ENCODE results near the gene HS3ST6.

Gene HS3ST6

DNA sequence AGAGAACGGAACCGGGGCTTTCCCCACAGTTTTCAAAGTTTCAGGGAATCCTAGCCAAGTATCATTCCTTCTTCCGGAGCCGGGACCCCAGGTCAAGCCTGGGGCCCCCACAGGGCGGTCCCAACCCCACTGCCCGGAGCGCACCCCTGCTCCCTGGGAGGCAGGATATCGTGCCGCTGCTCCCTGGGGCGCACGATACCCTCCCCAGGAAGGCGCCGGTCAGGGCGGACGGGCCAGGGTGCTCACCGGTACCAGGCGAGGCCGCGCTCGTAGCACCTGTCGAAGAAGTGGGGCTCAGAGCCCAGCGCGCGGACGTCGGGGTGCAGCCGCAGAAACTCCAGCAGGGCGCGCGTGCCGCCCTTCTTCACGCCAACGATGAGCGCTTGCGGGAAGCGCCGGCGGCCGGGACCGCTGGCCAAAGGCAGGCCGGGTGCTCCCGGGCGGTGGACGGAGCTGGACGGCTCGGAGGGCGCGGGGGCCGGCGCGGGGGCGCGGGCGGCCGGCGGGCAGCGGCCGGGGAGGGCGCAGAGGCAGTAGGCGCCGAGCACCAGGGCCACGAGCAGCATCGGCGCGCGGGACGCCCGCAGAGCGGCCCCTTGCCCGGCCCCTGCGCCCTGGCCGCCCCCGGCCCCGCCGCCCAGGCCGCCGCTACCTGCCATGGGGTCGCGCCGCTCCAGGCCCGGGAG lies 407 bp downstream of the HS3ST6 start:
- H3K27ac ChIP-seq (replicated peaks): no peak overlapping the region
- DNase-seq (ENCODE audit: low read depth in 1 of 2, low spot score in 1 of 2): no peak
- peaks cover 55% of the 10 kb centered on the region for H3K27me3 ChIP-seq (ENCODE audit: insufficient read depth, poor library complexity, severe bottlenecking)
- TF ChIP-seq POLR2AphosphoS5 (IDR thresholded peaks at IDR 0.05; ENCODE audit: low read depth) (no peak), GABPA (IDR thresholded peaks at IDR 0.05; ENCODE audit: low read depth) (no peak), SPI1 (IDR thresholded peaks at IDR 0.05; ENCODE audit: borderline replicate concordance, low read depth) (no peak)
- TF ChIP-seq, protein P1, sequence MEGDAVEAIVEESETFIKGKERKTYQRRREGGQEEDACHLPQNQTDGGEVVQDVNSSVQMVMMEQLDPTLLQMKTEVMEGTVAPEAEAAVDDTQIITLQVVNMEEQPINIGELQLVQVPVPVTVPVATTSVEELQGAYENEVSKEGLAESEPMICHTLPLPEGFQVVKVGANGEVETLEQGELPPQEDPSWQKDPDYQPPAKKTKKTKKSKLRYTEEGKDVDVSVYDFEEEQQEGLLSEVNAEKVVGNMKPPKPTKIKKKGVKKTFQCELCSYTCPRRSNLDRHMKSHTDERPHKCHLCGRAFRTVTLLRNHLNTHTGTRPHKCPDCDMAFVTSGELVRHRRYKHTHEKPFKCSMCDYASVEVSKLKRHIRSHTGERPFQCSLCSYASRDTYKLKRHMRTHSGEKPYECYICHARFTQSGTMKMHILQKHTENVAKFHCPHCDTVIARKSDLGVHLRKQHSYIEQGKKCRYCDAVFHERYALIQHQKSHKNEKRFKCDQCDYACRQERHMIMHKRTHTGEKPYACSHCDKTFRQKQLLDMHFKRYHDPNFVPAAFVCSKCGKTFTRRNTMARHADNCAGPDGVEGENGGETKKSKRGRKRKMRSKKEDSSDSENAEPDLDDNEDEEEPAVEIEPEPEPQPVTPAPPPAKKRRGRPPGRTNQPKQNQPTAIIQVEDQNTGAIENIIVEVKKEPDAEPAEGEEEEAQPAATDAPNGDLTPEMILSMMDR (IDR thresholded peaks at IDR 0.05; ENCODE audit: insufficient read depth, low read length): no peak
- H3K4me3 ChIP-seq (replicated peaks; ENCODE audit: insufficient read depth, low read length): no peak overlapping the region

GRCh38 chr16:1917056-1917664 lies 1.1 kb downstream of the HS3ST6 start:
- TF ChIP-seq SPI1 (IDR thresholded peaks at IDR 0.05; ENCODE audit: borderline replicate concordance, low read depth) (no peak), REST (IDR thresholded peaks at IDR 0.05; ENCODE audit: insufficient replicate concordance, low read depth) (no peak), GABPA (IDR thresholded peaks at IDR 0.05; ENCODE audit: low read depth) (no peak), POLR2AphosphoS5 (IDR thresholded peaks at IDR 0.05; ENCODE audit: low read depth) (no peak)
- TF ChIP-seq, protein P1 (IDR thresholded peaks at IDR 0.05; ENCODE audit: insufficient read depth, low read length): no peak
- no peak for DNase-seq (ENCODE audit: low read depth in 1 of 2, low spot score in 1 of 2)
- Histone ChIP-seq H3K27me3 (ENCODE audit: insufficient read depth, poor library complexity, severe bottlenecking) (peaks cover 56% of the 10 kb centered on the region), H3K4me3 (replicated peaks; ENCODE audit: insufficient read depth, low read length) (no peak overlapping the region), H3K27ac (replicated peaks) (no peak overlapping the region)

DNA sequence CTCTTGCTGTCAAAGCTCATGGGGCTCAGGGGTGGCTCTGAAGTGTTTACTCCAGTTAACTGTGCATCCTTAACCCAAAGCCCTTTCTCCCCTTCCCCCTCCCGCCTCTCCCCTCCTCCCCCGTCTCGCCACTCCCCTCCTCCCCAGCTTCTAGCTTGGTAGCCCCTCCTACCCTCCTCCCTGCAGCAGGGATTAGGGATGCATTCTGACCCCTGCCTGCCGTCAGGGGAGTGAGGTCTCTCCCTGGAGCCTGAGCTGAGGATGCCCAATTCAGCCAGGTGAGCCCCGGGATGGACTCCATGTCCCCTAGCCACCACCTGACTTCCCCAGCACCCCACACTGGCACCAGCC lies 1.6 kb downstream of the HS3ST6 start:
- Histone ChIP-seq H3K27me3 (ENCODE audit: insufficient read depth, poor library complexity, severe bottlenecking) (peaks cover 56% of the 10 kb centered on the region), H3K4me3 (replicated peaks; ENCODE audit: insufficient read depth, low read length) (no peak overlapping the region)

More for the DNA sequence above, 1.6 kb downstream of the HS3ST6 start:
- no peak for DNase-seq (ENCODE audit: low read depth in 1 of 2, low spot score in 1 of 2)
- no peak overlapping the region for H3K27ac ChIP-seq (replicated peaks)
- no peak for TF ChIP-seq REST (IDR thresholded peaks at IDR 0.05; ENCODE audit: insufficient replicate concordance, low read depth)
- TF ChIP-seq GABPA (IDR thresholded peaks at IDR 0.05; ENCODE audit: low read depth): no peak

Measured in HL-60 (cell line).